ENCODE results near the gene ETNPPL. TPM values are rescaled to one million over a fixed set of nuclear protein-coding genes. Genes with fewer than 3 reads are reported as not detected.

The ETNPPL gene
- total and polyA plus RNA-seq, 2 of the 4 experiments (the other 2 are of a cell fraction) = not detected

- no peaks in the 10 kb centered on the region for H3K36me3 ChIP-seq (ENCODE audit: control insufficient read depth, insufficient read depth, low read length)
- POLR2A ChIA-PET (ENCODE audit: unreplicated experiment) = no interaction called here
- CTCF ChIA-PET = no interaction called here
Observed at GRCh38 chr4:108744307-108744706, 18.5 kb downstream of the ETNPPL start.

More at GRCh38 chr4:108744307-108744706, 18.5 kb downstream of the ETNPPL start:
- DNase-seq (no peak), ATAC-seq (ENCODE audit: low read depth) (no peak)
- H3K9me3 ChIP-seq (ENCODE audit: control insufficient read depth, insufficient read depth, low read length) = no peaks in the 10 kb centered on the region
- no peak overlapping the region for H2AK9ac ChIP-seq (replicated peaks; ENCODE audit: low read depth, low read length, poor library complexity)
- no peak overlapping the region for H4K8ac ChIP-seq (ENCODE audit: low read depth in 2 of 2, low read length in 2 of 2)
- no peak overlapping the region for H2BK15ac ChIP-seq (ENCODE audit: low read depth, low read length)
- H3K4ac ChIP-seq (ENCODE audit: low read depth, low read length) = no peak overlapping the region
- no peak overlapping the region for H3K56ac ChIP-seq (ENCODE audit: extremely low read depth, insufficient read depth, low read length)
- no peak overlapping the region for H2BK20ac ChIP-seq (ENCODE audit: low read depth, low read length)
- H3K14ac ChIP-seq (replicated peaks; ENCODE audit: low read depth, low read length) = no peak overlapping the region
- H4K20me1 ChIP-seq (ENCODE audit: insufficient read depth, low read length) = no peaks in the 10 kb centered on the region
- H3K9ac ChIP-seq (ENCODE audit: low read depth, low read length) = no peak overlapping the region
- H3K18ac ChIP-seq (ENCODE audit: low read depth, low read length) = no peak overlapping the region
- intact Hi-C loops (cut with micrococcal nuclease) = no loop called here
- no peak overlapping the region for H2BK5ac ChIP-seq (ENCODE audit: low read depth, low read length, poor library complexity, severe bottlenecking)
- H2AFZ ChIP-seq (replicated peaks; ENCODE audit: low read length, poor library complexity) = no peak overlapping the region
- no peaks in the 10 kb centered on the region for H3K9me1 ChIP-seq (ENCODE audit: insufficient read depth, low read length)
- no peak overlapping the region for H3K4me2 ChIP-seq (ENCODE audit: low read depth, low read length)
- H3K23ac ChIP-seq (ENCODE audit: low read depth, low read length) = no peak overlapping the region
- no peak overlapping the region for H4K5ac ChIP-seq (ENCODE audit: low read depth, low read length)
- in situ Hi-C loops (cut with MboI; ENCODE audit: low sequenced_read_pairs) = no loop called here
- H3K4me1 ChIP-seq (ENCODE audit: control insufficient read depth, insufficient read depth, low read length) = no peaks in the 10 kb centered on the region
- BruUV-seq (replicated peaks) = no TSS peak
- H2AK5ac ChIP-seq (ENCODE audit: low read depth, low read length) = no peak overlapping the region
- no peak for TF ChIP-seq BHLHE40 (IDR thresholded peaks at IDR 0.05; ENCODE audit: low read depth, low read length)
- no peak for TF ChIP-seq NFE2L2 (IDR thresholded peaks at IDR 0.05; ENCODE audit: low read depth, low read length)
- no peak for TF ChIP-seq MXI1 (IDR thresholded peaks at IDR 0.05; ENCODE audit: borderline replicate concordance, low read depth, low read length)
- TF ChIP-seq RAD21 (IDR thresholded peaks at IDR 0.05; ENCODE audit: low read length) = no peak
- TF ChIP-seq CEBPB (IDR thresholded peaks at IDR 0.05; ENCODE audit: low read depth, low read length) = no peak
- TF ChIP-seq RCOR1 (IDR thresholded peaks at IDR 0.05; ENCODE audit: insufficient replicate concordance, low read length) = no peak
- TF ChIP-seq, protein P1, sequence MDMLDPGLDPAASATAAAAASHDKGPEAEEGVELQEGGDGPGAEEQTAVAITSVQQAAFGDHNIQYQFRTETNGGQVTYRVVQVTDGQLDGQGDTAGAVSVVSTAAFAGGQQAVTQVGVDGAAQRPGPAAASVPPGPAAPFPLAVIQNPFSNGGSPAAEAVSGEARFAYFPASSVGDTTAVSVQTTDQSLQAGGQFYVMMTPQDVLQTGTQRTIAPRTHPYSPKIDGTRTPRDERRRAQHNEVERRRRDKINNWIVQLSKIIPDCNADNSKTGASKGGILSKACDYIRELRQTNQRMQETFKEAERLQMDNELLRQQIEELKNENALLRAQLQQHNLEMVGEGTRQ (IDR thresholded peaks at IDR 0.05; ENCODE audit: low read depth, low read length) = no peak
- dilution Hi-C loops (cut with HindIII; ENCODE audit: low sequenced_read_pairs, unreplicated experiment) = no loop called here
- no peaks in the 10 kb centered on the region for H3K79me1 ChIP-seq (ENCODE audit: low read depth in 1 of 2, low read length in 2 of 2)
- no peak overlapping the region for H4K91ac ChIP-seq (ENCODE audit: insufficient read depth, low read depth, low read length)
- H2BK120ac ChIP-seq (ENCODE audit: low read depth, low read length) = no peak overlapping the region
- no peak overlapping the region for H3K4me3 ChIP-seq (ENCODE audit: insufficient read depth, low read depth, low read length)
- no peak overlapping the region for H3K27ac ChIP-seq (ENCODE audit: insufficient read depth, low read length)
- no peaks in the 10 kb centered on the region; the same call in 1 of the 2 replicates for H3K27me3 ChIP-seq (ENCODE audit: control insufficient read depth, insufficient read depth, low read length)
